HG03045 (cell line): Measurements from ENCODE around the gene LINGO4.

Experiments
- ATAC-seq: cut with Tn5 transposase; IDR thresholded peaks from one replicate; pipeline ENCODE4 v1.9.1; 2021; ENCODE audit warnings: mild to moderate bottlenecking, moderate library complexity; ENCODE audit not compliant: unreplicated experiment

LINGO4 gene

DNA sequence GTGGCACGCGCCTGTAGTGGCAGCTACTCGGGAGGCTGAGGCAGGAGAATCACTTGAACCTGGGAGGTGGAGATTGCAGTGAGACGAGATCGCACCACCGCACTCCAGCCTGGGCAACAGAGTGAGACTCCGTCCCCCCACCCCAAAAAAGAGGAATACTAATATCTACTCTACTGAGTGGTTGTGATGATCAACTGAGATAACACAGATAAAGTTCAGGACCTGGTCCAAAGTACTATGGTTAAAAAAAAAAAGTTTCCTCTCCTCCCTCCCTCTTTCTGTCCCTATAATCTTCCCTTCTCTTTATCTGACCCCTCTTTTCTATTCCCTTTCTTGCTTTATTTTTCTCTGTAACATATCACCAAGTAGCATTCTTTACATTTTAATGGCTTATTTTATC lies 30.4 kb upstream of the LINGO4 start:
- ATAC-seq, result no peak

DNA sequence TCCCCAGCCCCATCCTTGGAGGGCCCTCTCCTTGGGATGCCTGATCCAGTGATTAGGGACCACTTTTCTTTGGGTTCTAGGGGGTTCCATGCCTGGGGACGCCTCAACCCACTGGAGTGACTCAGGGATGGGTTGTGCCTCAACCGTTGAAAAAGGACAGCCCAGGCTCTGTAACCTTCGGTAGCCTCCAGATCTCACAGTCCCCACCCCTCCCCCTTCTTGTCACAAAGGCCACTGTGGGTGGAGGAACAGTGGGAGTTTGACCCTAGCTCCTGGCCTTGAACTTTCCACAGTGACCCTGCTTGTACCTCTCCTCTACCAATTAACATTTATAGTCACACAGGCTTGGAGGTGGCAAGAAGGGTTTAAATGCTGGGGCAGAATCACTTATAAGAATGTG lies 29.0 kb upstream of the LINGO4 start:
- ATAC-seq, result no peak

DNA sequence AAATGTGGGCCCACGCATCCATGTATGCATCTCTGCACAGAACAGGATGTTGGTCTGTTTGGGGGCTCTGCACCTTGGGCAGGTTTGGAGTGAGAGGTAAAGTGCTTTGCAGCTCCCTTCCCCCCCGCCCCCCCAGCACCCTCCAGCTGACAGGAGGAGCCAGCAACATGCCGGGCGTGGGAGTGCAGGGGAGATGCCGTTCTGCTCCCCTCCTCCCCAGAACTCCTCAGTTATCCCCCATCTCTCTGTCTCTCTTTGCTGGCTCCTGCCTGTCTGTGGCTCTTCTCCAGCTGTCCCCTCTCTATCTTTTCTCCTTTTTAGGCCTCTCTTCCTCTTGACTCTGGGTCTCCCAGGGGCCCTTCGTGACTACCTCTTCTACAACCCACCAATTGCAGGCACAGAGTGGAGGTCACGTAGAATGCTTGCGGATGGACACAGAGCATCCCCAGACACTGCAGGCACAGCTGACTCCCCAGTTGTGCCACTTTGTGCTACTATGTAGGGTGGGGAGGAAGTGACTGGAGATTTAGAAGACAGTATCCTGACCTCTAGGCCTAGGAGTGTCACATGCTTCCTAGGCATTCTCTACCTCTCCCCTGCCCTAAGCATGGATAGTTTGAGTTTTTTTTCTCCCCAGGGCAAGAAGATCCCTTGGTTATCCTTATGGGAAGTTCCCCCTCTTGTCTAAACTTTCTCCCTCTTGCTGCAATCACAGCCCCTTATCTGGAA lies 28.1 kb upstream of the LINGO4 start:
- ATAC-seq, result no peak

DNA sequence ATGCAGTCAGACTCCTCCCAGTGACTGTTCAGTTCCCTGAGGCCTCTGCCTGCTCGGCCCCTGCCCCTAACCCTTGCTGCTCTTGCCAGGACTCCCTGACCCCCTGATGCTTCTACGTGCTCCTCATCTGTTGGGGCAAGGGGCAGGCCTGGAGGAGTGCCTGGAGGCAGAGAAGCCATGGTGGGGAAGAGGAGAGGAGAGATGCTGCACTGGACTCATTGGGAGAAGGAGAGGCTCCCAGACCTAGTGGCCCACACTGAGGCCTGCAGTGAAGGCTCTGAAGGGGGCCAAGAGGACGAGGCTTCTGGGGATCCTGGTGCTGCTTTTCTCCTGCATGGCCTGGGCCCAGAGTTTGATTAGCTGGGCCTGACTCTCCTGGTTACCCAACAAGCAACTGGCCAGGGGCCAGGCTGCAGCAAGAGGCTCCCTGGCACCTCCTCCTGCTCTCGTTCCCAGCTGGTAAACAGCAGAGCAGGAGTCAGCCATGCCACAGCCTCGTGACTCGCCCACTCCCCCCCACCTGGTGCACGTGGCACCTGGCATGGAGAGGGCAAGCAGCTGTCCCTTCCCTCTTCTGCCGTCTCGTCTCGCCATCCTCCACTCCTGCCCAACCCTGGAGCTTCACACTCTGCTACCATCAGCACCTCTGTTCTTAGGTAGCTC lies 27.2 kb upstream of the LINGO4 start:
- no peak for ATAC-seq

DNA sequence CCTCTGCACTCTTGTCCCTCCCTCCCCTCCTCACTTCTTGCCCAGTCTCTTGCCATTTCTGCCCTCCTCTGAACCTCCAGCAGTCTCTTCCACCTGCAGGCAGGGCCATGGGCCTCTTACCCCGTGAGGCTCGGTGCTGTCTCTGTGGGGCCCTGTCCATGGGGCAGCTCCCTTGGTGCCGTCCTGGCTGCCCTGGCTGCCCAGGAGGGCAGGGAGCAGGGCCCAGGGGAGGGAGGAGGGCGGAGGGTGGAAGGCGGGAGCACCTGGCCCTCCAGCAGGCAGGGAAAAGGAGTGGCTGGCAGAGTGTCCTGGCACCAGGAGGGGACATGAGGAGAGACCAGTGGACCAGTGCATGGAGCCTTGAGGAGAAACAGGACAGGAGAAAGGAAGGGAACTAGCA lies 26.4 kb upstream of the LINGO4 start, which contains the start of gene RORC:
Gene RORC (minus strand): TSS at position 198 of the 400 bp plus-strand sequence. CDS start 38 bp downstream, at position 160.
- ATAC-seq, result no peak

DNA sequence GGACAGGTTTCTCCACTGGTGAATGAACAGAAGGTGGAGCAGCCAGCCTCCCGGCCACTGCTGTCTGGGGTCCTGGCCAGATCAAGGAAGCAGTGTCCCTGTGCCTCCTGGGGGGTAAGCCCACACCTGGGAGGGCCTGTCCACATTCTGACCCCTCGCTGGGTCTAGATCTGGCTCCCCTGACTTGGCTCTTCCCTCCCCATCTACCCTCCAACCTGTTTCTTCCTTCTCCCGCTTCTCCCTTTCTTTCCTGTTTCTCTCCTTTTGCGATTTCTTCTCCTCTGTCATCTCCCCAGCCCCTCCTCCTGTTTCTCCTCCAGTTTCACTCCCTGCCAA lies 26.0 kb upstream of the LINGO4 start:
- no peak for ATAC-seq

DNA sequence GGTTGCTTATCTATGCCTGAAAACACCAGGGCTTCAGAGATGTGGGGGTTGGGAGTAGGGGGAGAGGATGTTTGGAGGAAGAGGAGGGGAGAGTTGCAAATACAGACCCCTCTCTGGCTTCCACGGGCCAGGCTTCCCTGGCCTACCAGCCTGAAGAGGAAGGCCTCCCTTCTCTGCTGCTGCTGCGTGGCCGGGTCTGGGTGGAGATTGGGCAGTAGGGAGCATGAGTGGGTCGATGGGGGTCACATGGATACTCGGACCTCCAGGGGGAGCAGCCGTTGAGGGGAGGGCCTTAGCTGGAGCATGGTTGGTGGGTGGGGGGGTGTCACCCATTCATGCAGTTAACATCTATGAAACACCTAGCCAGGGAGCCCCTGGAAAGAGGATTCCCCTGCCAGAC lies 24.8 kb upstream of the LINGO4 start:
- ATAC-seq, result no peak

DNA sequence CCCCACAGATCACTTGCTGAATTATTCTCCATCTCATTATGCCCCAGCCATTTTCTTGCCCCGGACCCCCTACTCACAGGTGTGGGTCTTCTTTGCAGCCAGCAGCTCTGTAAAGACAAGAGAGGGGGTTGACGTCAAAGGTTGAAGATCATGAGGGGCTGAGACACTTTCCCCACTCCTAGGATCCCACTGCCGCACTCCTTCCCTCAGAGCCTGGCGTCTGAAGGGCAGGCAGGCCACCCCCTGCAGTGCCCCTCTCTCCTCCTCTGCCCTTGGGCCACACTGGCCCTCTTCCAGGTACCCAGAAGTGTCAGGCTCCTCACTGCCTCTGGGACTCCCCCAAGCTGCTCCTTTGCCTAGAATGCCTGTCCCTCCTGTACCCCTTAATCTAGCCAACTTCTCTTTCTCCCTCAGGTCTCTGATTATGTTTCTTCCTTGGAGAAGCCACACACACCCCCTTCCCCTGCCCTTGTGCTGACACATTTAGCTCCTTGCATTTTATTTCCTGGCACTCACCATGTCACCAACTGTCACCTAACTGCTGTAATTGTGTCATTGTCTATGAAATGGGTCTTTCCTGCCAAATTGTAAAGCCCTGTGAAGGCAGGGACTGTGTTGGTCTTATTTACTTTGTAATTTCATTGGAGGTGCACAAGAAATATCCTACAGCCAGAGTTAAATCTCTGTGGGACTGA lies 24.3 kb upstream of the LINGO4 start:
- no peak for ATAC-seq

DNA sequence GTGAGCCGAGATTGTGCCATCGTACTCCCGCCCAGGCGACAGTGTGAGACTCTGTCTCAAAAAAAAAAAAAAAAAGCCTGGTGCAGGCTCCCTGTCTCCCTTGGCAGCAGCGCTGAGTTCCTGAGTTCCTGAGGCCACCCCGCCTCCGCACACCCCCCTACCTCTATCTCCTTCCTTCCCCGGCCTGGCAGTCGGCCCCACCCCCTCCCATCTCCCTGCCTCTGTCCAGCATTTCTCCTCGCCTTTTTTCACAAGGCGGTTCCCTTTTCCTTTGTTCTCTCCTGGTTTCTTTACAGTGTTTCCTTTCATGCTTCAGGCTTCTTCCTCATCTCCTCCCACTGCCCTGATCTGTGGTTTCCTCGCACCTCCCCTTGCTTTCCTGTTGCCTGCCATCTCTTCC lies 23.7 kb upstream of the LINGO4 start:
- no peak for ATAC-seq

DNA sequence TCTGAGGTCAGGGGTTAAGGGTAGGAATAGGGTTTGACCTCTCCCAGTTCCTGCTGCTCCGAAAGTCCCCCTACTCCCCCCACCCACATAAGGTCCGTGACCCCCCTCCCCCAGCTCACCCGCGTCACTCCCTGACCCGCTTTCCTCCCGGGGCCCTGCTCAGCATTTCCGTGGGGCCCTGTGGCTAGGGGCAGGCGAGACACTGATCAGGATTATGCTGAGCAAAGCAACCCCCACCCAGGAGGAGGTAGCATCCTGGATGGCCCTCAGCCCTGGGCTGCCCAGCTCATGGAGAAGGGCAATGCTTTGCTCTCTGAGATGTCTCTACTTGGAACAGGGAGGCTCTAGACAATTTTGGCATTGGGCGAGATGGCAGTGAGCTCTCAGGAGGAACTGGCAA lies 22.6 kb upstream of the LINGO4 start:
- no peak for ATAC-seq

DNA sequence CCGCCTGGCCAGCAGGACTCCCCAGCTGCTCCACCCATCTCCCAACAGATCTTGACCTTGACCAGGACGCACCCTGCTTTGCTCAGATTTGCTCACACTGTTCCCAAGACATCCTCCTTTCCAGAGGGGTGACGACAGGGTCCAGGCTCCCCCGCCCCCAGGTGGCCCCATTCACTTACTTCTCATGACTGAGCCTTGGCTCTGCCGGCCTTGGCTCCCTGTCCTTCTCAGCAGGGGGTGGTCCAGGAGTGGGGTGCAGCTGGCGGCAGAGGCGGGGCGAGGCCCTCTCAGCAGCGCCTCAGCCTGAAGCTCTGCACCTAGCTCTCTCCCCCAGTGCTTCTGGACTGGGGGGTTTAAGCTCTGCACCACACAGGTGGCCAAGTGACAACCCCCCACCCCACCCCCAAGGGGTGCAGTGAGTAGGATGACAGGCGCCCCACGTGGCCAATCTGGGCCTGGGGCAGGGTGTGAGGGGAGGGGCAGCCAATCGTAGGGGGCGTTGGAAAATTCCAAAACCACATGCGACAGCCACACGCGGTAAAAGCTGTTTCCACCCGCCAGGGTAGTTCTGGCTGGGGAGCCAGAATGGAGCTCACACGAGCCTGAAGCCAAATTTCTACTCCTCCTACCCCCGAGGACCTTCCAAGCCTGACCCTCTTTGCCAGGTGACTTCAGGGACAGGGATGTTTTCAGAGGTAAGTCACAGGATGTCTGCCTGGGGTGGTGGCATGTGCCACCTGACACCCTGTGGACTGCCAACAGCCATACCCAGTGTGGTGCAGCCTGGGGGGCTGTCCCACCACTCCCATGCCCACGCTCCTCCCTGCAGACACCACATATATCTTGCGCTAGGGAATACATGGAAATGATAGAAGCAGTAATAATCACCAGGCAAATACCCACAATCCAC lies 20.8 kb upstream of the LINGO4 start:
- ATAC-seq, result no peak

DNA sequence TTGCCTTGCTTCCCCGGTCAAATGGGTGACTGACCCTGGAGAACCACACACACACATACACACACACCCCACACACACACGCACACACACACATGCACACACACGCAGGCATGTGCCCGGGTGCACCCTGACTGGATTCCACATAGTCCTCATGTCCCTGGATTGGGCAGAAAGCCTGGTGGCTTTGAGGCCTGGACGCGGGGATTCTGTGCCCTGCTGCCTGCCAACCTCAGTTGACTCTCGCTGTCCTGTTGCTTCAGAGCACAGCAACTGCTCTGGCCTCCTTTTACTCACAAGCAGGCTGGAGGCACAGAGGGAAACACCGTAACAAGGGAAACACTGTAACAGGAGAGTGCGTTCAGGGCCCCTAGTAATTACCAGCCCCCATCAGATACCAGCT lies 20.0 kb upstream of the LINGO4 start:
- ATAC-seq, result no peak

DNA sequence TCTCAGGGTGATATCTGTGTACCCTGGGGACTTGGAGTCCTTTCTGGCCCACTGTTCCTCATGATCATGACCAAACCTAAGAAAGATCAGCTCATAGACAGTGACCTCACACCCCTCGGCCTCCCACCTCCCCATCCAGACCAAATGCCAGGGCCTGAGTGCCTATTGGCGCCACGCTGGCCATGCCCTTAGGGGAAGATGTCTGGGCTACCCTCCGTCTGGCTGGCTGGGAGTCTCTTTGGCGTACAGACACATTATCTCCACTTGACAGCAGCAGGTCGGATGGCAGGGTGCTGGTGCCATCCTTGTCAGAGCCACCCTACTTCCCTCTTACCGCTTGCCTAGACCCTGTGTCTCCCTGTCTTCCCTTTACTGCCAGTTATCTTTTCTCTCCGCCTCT lies 18.0 kb upstream of the LINGO4 start:
- ATAC-seq, result no peak

DNA sequence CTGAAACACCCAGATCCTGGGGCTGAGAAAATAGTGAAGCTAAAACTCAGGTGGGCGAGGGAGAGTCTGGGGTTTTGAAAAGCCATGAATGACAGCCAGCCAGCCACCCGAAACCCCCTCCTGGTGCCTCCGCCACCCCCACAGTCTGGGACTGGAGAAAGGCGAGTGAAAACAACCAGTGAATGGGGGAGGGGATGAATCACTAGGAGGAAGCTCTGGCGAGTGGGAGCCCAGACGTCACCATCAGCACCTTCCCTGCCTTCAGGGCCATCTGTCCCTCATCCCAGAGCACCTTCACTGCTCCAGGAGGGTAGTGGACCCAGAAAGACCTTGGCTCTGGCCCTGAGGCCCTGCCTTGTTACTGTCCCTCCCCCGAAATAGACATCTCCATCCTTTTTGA lies 17.2 kb upstream of the LINGO4 start:
- no peak for ATAC-seq

DNA sequence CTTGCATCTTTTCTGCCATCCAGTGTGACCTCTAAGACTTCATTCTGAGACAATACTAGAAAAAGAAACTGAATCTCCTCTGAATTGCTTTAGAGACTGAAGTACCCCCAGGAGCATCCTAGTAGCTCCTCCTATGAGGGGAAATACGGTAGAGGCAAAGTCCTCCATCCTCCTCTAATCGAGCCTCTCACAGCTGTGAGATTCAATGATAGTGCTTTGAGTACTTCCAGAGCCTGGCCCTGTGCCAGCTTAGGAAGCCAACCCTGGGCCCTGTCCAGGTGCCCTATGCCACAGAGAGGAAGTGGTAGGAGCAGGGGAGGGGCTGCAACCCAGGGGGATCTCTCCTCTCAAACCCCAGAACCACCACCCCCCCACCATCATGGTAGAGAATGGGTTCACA lies 15.7 kb upstream of the LINGO4 start:
- ATAC-seq, result no peak

DNA sequence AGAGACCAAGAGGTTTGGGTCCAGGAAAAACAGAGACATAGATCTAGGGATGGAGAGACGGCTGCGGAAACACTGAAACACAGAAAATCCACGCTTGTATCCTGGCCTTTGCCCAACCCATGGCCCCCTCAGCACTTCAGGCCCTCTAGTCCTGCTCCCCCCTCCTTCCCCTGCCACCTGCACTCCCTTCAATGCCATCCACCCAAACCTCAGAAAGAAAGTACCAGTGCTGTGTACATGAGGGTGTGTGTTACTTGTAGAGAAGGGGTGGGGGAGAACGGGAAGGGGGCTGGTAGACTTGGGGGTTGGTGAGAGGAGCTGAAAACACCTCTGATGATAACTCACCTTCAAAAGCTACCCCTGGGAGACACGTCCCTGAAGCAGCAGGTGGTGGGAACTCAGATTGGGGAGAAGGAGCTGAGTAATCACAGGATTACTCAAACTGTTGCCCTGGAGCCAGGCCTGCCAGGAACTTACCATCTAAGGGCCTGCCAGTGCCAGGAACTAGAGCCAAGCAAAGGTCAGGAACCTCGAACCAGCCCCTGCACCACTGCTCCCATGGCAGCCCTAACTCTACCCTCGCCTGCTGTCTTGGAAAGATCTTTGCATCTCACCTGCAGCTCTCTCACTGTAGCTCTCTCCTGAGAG lies 14.9 kb upstream of the LINGO4 start:
- no peak for ATAC-seq

DNA sequence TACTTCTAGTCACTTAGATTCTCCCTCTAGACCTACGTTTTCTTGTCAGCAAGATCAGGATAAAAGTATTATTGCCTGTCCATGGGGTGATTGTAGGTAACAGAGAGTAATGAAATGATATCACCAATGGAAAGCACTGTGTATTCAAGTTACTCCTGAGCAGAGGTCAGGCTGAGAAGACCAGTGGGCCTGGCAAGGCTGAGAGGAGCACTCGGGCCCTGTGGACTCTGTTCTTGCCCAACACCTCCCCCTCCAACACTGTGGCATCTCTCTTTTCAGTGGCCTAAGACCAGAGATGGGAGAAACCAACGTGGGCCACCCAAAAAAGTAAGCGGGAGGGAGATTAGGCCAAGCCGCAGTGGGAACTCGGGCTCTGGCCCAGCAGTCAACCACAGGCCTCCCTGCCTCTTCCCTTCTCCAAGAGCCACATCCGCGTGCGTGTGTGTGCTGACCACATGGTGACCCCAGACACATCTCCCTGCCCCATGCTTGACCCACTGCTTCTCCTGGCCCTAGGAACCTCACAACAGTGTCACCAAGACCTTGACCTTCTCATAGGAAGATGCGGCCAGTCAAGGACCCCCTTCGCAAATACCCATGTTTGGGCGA lies 14.1 kb upstream of the LINGO4 start:
- ATAC-seq, result no peak

DNA sequence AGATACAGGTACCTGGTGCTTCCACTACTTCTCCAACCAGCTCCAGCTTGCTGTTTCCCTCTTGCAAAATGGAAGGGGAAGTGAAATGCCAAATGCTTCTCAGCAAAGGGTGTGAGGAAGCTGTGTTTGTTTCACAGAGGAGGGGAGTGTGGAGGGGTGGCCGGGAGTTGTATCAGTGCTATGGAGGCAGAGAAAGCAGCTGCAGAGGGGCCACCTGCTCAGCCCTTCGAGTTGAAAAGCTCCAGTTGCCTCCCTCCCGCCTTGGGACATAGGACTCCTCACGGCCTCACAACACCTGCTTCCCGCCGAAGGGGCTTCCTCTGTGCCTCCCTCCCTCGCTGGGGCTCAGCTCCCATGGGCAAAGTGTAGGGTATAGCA lies 12.1 kb upstream of the LINGO4 start:
- ATAC-seq, result no peak

DNA sequence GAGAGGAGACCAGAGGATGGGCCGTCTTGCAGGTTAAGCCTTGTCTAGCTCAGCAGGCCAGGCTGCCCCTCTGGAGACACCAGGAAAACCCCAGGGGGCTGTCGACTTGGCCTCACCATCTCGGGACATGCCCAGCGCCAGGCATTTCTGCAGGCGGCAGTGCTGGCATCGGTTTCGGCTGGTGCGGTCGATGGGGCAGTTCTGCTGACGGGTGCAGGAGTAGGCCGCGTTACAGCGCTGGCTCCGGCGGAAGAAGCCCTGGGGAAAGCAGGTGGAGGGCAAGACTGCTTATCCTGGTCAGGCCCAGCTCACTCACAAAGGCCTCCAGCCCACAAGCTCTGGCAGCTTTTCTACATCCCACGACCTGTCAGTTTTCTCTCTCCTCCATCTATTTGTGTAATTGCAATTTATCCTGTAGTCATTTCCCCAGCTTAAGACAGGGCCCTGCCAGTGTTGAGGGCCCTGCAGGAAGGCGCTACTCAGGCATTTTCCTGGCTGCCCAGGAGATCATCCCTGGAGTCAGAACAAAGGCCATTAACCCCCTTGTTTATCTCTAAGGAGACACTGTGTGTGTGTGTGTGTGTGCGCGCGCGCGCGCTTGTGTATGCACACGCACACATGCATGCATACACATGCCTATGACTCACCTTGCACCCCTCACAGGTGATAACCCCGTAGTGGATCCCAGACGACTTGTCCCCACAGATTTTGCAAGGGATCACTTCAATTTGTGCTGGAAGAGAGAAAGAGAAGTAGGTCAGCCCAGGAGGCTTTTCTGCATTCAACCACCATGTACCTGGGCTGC lies 11.5 kb upstream of the LINGO4 start:
- no peak for ATAC-seq
